ENCODE results near the gene GRAMD1A.
"Not testable (repeated sequence)": the region's sequence is repeated elsewhere in the genome, so short reads cannot be mapped to it uniquely, and the experiment has no call there.

Gene GRAMD1A

DNA sequence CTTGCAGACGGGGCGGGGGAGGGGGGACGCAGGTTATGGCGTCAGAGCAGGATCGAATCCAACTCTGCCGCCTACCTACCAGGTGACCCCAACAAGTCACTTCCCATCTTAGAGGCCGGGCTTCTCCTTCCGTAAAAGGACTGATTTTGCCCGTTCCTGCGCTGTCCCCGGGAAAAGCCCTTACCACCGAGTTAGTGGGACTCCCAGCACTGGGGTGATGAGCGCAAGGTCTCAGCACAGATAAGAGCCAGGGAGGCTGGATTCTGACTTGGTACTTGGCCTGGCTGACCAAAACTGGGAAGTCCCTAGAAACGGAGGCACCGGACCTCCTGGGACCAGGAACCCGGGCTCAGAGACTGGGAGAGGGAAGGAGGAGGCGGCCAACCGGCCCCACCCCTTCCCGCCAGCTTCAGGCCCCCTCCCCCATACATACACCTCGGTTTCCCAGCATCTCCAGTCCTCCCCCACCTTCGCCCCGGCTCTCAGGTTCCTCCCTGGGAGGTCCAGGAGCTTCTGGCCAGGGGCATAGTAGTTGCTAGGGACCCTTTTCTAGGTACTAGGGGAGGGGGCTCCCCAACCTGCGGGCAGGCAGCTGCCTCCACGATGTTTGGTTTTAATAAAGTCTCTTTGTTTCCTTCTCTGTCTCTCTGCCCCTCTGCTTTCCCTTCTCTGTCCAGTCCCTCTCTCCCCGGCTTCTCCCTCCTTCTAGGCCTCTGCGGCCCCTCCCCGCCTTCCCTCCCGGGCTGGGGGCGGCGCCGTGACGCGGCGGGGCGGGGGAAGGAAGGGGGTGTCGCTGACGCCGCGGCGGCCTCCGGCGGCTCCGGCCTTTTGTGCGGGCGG is at the start of gene GRAMD1A:
TSS of gene GRAMD1A (plus strand) at position 826 of the 840 bp plus-strand sequence. CDS start 156 bp downstream, outside the sequence.
- DNase-seq: peak; percentile 48

DNA sequence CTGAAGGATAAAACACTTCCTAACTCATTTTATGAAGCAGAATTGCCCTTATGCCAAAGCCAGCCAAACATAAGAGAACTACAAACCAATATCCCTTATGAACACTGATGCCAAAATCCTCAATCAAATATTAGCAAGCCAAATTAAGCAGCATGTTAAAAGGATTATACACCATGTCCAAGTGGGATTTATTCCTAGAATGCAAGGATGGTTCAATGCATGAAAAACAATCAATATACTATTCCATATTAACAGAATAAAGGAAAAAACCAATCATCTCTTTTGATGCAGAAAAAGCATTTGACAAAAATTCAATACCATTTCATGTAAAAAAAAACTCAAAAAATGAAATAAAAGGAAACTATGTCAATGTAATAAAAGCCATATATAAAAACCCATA is 47.0 kb upstream of the GRAMD1A start:
- DNase-seq: no peak

DNA sequence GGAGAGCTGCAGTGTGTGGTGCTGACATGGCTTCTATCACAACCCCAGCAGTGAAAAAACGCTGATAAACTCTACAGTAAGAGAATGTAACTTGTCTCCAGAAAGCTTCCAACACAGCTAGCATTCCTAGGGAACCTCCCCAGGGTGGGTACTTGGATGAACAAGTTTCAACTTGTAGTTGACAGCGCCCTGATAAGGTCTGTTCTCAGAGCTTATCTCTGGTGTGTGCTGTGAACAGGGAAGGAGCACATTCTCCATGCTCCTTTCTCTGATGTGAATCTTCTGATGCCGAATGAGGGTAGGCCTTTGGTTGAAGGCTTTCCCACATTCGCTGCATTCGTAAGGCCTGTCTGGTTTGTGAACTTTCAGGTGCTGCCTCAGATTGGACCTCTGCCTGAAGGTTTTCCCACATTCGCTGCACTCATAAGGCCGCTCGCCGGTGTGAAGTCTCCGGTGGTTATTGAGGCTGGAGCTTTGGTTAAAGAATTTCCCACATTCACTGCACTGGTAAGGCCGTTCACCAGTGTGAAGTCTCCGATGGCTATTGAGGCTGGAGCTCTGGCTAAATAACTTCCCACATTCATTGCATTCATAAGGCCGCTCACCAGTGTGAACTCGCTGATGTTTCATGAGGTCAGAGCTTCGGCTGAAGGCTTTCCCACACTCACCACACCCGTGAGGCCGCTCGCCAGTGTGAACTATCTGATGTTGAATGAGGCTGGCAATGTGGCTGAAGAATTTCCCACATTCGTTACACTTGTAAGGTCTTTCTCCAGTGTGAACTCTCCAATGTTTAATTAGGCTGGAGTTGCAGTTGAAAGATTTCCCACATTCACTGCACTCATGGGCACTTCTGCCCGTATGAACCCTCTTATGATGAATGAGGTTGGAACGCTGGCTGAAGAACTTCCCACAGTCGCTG is 42.0 kb upstream of the GRAMD1A start:
- no peak for DNase-seq

DNA sequence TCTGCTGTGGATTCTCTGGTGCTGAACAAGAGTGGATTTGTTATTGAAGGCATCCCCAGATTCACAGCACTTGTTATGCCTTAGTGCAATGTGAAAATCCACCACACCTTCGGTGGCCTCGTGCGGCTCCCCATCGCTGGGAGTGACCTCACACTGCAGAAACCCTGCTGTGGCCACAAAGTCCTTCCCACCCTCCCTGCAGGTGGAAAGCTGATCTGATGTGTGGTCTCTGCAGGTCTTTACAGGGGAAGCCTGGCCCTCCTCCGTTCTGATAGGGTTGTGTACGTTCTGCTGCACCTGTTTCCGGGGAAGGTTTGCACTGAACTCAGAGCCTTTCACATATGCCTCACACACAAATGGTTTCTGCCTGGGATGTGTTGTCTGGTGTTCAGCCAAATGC is 41.1 kb upstream of the GRAMD1A start:
- DNase-seq: no peak

DNA sequence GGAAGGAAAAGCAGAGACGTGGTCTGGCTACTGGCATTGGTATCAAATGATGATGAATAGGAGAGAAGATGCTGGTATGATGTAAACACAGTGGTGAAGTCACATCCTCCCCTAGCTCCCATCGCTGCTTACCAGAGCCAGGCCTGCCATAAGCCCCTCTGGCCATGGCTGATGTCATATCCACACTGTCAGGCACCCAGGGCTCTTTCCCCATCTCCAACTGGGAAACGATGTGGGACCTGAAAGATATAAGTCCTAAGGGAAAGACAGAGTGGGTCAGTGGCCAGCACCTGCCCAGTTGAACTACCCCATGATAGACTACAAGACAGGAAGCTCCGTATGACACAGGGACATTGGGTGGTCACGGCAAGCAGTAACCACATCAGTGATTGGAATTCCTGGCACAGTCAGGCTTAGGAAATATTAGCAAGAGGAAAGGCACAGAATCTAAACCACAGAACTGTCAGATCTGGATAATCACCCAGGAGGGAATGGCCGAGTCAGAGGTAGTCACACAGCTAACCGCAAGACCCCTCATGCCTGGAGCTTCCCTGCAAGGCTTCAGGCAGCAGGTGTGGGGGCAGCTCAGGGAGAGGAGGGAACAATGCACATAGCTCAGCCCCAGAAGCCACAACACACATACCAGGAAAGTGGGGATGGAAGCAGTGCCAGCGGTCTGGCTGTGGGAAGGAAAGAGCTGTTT is 39.9 kb upstream of the GRAMD1A start:
- DNase-seq: no peak

DNA sequence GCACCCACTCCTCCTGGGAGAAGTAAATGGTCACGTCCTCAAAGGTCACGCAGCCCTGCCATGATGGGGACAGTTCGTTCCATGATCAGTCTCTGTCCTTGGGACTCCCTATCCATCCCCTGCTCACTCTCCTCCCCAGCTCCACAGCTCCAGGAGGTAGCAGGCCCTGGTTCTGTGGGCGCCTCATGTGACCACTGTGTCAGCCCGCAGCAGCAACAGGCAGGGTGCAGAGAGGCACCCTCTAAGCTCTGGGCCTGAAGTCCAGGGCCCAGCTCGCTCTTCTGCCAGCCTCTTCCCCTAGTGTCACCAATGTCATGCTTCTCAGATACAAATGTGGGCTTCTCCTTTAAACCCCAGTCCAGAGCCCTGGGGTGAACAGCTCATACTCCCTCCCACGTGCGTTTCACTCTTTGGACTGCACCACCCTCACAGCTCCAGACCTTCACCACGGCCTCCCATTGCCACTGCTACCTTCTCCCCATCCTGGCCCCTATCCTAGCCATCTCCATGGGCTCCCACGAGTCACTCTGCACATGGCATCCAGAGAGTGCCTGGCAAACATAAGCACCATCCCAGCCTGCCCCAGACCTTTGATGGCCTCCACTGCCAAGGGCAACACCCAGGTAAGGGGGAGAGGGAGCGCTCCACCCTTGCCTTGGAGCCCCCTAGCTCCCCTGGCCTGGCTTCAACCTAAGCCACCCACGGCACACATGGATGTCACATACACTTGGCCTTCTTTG is 39.0 kb upstream of the GRAMD1A start:
- no peak for DNase-seq

DNA sequence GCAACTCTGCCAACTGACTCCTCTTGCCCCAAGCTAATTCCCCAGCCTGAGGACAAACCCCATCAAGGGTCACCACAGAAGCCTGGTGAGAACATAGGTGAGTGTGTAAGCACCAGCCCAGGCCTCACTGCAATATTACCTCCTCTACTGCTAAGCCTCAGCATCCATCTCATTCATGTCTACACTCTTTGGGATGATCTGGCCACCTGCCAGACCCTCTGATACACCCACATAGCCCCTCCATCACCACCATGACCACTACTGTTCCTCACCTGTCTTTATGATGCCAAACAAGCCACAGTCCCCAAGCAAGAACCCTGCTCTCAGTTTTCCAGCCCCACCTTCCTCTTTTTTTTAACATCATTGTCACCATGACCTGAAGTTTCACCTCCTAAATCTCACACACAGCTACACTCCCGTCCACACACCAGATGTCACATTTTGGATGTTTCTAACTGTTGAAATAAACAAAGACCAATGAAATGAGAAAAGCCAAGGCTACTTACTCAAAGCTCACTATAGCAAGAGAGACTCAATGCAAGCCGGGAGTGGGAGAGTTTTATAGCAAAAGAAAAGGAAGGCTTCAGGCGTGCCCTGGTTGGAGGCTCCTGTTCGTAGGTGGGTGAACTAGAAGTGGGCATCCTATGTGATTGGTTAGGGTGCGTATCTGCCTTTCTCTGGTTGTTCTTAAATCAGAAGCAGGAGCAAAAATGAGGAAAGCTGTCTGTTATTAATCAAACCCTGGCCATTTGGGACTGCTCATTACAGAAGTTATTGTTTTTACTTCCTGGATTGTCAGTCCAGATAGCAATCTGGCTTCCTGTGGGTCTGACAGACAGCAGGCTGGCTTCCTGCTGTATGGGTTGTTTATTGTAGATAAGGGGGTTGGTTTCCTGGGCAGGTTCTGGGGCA is 38.1 kb upstream of the GRAMD1A start:
- peak; percentile 22 for DNase-seq

DNA sequence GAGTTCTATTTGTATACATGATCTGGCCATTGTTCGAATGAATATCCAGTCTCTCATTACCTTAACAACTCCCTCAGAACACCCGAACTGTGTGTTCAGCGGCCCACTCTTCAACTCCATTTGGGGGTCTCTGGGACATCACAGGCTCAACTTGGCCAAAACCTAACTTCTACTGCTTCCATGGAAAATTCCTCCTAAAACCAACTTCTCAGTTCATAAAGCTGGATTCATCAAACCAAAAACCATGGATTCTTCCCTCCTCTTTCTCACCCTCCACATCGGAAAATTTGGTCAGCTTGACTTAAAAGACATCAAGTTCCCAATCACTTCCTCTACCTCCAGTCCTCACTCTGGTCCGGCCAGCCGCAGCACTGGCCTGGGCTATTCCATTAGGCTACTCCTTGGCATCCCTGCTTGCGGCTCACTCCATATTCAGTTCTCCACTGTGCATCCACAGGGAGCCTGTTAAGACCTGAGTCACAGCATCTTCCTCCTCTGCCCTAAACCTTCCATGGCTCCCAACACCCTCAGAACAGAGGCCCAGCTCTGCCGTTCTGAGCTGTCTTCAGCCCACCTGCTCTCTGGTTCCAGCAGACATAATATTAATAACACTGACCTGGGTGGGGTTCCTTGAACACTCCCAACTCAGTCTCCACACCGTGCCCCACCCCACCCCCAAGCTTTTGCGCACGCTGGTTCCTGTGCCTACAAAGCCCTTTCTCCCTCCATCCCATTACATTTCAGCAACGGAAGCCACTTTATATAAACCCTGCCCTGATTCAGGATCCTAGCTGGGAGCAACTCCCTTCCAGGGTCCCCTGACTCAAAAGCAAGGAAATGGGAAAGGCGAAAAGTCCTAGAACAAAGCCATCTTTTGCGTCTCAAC is 37.2 kb upstream of the GRAMD1A start:
- no peak for DNase-seq

DNA sequence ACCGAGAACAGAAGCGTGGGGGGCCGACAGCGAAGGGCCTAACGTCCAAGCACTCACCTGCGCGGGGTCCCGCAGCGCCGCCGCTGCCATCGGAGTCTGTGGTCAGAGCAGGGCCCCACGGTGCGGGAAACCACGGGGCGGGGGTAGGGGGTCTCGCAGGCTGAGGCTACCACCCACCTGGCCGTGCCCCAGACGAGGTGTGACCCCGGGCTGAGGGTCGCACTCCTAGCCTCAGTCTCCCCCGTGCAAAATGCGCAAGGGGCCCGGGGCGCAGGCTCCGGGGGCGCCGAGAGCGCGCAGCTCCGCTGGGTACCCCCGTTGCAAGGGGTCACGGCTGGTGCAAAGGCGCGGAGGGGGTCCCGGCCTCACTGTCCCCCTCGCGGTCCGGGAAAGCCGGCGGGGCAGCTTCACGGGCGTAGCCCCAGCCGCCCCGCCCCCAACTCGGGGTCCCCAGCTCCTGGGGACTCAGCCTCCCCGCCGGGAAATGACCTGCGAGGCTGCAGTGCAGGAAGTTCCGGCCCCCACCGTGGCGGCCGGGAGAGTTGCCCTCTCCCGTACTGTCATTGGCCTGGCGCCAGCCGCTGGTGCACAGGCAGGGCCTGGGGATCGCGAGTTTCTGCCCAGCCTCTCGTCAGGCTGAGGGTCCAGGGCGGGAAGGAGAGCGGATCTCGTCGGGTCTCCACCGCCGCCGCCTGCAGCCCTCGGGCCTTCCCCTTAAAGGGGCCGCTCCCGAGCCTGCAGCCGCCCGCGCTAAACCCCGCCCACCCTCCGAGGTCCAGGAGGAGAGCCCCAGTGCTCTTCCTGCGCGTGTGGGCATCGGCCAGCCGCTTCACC is 36.3 kb upstream of the GRAMD1A start, which contains the start of gene ZNF792:
TSS of gene ZNF792 (minus strand) at position 657 of the 834 bp plus-strand sequence. CDS start at position 90, 567 bp downstream.
- peak; percentile 16 for DNase-seq

DNA sequence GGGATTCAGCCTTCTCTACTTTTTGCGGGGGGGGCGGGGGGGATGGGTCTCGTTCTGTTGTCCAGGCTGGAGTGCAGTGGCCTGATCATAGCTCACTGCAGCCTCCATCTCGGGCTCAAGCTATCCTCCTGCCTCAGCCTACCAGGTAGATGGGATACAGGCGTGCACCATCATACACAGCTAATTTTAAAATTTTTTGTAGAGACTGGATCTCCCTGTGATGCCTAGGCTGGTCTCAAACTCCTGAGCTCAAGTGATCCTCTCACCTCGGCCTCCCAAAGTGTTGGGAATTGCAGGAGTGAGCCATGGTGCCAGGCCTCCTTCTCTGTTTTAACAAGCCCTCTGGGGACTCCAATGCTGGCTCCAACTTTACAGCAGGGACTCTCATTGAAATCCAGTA is 35.5 kb upstream of the GRAMD1A start:
- DNase-seq: no peak

DNA sequence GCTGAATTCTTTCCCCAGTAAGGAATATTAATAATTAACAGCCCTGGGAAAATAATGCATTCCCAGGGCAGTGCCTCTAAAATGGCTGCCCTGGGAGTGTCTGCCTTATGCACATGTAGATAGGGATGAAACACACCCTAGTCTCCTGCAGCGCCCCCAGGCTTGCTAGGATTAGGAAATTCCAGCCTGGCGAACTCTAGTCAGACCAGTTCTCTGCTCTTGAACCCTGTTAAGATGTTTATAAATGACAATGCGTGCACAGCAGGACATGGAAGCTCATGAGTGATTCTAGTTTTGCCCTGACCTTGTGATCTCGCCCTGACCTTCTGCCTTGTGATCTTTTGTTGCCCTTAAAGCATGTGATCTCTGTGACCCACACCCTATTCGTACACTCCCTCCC is 34.6 kb upstream of the GRAMD1A start:
- DNase-seq: not testable (repeated sequence)

DNA sequence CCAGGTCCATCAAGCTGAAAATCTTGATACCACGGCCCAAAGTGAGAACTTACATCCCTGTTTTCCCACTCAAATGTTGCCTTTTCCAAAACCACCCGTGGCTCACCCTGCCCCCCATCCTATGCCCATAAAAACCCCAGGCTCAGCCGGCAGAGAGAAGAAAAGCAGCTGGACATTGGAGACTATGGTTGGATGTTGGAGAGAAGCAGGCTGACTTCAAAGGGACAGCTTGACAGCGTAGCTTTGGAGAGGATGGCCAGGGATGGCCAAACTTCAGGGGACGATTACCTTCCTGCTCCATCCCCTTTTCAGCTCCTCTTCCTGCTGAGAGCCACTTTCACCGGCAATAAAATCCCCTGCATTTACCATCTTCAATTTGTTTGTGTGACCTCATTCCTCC is 32.6 kb upstream of the GRAMD1A start:
- no peak for DNase-seq

DNA sequence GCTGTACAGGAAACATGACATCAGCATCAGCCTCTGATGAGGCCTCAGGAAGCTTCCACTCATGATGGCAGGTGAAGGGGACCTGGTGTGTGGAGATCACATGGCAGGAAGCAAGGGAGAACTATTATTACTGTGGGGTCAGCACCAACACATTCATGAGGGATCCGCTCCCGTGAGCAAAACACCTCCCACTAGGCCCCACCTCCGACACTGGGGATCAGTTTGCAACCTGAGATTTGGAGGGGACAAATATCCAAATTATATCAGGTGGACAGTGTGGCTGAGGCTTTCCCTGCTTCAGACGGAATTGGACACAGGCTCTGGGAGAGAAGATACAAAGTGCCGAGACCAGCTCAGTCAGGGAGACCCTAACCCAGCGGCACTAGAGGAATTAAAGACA is 30.4 kb upstream of the GRAMD1A start:
- DNase-seq: no peak

DNA sequence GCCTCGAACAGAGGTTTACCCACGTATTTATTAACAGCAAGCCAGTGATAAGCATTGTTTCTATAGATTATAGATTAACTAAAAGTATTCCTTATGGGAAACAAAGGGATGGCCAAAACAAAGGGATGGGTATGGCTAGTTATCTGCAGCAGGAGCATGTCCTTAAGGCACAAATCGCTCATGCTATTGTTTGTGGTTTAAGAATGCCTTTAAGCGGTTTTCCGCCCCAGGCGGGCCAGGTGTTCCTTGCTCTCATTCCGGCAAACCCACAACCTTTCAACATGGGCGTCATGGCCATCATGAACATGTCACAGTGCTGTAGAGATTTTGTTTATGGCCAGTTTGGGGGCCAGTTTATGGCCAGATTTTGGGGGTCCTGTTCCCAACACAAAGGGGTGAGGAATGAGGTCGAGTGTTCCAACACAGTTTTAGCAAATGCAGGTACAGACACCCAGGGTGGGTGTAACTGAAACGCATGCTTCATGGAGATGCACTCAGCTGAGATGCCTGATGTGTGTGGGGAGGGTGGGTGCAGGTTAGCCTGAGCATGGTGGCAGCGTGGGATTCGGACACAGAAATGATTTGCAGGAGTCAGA is 29.8 kb upstream of the GRAMD1A start:
- not testable (repeated sequence) for DNase-seq

DNA sequence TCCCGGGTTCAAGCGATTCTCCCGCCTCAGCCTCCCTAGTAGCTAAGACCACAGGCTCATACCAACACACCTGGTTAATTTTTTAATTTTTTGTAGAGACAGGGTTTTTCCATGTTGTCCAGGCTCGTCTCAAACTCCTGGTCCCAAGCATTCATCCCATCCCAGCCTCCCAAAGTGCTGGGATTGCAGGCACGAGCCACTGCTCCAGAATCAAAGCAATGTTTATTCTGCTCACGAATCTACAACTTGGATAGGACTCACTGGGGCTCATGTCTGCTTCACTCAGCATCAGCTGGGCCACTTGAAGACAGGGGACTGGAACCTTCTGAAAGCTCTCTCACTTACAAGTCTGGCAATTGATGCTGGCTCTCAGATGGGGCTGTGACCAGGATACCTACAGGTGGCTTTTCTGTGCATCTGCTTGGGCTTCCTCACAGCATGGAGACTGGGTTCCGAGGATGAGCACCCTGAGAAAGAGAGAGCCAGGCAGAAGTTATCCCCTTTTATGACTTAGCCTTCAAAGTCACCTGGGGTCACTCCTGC is 27.9 kb upstream of the GRAMD1A start:
- no peak for DNase-seq

DNA sequence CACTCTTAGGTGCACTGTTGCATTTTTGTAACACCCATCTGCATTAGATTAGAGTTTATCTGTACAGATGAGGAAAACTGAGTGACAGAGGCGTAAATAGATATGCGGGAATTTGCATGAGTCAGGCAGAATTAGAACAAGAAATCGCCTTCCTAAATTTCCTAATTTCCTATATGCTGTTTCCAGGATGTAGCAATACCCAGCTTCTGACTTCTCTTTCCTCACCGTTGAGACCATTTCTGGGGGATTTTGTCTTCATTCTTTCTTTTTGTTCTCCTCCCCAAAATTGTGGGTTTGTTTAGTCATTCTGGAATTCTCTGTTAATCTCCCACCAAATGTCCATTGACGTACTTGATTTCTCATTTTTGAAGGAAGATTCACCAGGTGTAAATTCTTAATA is 25.5 kb upstream of the GRAMD1A start:
- DNase-seq: no peak

DNA sequence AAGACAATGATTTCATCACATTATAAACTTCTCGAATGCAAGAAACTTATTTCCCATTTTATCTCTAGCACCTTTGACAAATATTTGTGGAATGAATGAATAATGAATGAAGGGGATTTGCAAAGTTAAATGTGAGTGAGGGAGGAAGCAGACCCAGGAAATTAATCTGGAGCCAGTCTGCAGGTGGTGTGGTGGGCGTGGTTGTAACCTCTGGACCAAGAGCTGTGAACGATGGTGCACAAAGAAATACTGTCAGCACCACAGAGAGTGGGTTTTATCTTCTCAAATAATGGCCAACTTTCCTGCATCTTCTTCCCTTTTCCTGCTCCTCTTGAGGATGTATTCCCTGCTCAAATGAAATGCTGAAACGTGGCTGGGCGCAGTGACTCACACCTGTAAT is 25.1 kb upstream of the GRAMD1A start:
- no peak for DNase-seq

DNA sequence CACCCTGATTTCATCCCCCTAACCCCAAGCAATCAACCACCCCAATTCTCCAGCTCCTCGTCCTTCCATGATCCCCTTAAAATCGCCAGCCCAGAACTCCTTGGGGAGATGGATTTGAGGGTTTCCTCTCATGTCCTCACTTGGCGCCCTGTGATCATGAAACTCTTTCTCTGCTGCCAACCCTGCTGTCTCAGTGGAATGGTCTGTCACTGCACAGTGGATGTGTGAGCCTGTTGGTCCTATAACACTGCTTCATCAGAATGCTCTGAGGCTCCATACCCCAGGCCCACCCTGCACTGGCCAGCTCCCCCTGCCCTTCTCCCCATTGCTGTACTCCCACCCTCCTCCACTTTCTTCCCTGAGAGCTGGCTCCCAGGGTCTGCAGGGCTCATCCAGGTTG is 23.5 kb upstream of the GRAMD1A start:
- DNase-seq: no peak

All from KG1 (cell line).